Endothelial cell of hepatic sinusoid (primary cell): ENCODE measurements around the gene PCSK7.

Experiments used
- in situ Hi-C: cut with HindIII; loops from 2 replicates; pipeline ENCODE4 v1.10.0; 2017; ENCODE audit warnings: low sequenced_read_pairs

PCSK7 gene

DNA sequence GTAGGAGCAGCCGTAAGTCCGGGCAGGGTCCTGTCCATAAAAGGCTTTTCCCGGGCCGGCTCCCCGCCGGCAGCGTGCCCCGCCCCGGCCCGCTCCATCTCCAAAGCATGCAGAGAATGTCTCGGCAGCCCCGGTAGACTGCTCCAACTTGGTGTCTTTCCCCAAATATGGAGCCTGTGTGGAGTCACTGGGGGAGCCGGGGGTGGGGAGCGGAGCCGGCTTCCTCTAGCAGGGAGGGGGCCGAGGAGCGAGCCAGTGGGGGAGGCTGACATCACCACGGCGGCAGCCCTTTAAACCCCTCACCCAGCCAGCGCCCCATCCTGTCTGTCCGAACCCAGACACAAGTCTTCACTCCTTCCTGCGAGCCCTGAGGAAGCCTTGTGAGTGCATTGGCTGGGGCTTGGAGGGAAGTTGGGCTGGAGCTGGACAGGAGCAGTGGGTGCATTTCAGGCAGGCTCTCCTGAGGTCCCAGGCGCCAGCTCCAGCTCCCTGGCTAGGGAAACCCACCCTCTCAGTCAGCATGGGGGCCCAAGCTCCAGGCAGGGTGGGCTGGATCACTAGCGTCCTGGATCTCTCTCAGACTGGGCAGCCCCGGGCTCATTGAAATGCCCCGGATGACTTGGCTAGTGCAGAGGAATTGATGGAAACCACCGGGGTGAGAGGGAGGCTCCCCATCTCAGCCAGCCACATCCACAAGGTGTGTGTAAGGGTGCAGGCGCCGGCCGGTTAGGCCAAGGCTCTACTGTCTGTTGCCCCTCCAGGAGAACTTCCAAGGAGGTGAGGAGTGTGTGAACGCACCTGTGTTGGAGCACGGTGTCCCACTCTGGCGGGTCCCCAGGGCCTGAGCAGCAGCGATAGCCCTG lies 32.6 kb downstream of the PCSK7 start, which contains the start of gene TAGLN:
Gene TAGLN (plus strand): TSS at position 318 of the 863 bp plus-strand sequence. CDS start 3,644 bp downstream, outside the sequence.
- in situ Hi-C loops = no loop called here

DNA sequence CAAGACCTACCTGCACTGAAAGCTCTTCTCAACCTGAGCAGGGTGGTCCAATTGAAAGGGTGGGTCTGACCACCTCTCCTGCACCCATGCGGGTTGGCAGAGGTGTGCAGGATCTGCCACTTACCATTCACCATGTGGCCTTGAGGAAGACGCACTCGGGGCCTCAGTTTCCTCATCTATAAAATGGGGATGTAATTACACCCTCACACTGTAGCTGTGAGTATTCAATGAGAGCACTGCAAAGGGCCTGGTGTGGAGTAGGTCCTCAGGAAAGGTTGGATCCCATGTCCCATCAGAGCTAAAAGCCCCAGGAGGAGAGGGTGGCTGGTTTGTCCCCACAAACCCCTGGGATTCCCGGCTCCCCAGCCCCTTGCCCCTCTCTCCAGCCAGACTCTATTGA lies 33.3 kb downstream of the PCSK7 start:
- in situ Hi-C loops = no loop called here

DNA sequence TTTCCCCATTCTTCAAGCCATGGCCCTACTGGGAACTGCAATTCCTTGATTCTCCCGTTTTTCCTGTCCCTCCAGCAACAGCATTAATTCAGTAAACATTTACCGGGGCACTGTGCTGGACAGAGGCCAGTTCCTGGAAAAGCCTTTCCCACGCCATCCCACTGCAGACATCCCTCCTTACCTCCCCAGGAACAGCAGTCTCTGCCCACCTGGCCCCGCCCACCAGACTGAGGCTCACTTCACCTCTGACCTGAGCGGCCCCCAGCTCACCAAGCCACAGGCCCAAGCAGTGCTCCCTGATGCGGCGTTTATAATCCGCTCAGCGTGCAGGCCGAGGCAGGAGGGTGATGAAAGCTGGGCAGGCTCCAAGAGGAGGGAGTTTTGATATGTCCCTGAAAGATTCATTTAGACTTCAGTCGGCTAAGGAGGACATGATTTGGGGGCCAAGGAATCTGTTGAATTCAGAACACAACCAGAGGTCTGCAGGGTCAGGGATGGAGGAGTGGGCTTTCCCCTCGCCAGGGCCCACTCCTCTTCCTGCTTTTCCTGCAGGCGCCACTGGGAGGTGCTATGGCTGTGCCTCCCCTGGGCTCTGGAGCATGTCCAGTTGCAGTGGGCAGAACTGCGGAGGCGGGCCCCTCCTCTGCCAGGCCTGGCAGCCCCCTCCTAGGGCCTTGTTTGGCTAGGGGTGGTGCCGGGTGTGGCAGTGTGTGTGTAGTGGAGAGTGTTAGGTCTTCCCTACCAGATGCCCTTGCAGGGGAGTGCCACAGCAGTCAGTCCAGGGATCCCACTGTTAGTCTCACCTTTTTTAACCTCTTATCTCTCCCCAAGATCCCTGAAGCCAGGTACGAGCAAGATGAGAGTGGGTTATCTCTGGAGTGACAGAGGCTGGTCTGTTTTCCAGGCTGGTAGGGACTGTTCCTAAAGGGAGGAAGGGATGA lies 34.1 kb downstream of the PCSK7 start:
- in situ Hi-C loops = no loop called here

DNA sequence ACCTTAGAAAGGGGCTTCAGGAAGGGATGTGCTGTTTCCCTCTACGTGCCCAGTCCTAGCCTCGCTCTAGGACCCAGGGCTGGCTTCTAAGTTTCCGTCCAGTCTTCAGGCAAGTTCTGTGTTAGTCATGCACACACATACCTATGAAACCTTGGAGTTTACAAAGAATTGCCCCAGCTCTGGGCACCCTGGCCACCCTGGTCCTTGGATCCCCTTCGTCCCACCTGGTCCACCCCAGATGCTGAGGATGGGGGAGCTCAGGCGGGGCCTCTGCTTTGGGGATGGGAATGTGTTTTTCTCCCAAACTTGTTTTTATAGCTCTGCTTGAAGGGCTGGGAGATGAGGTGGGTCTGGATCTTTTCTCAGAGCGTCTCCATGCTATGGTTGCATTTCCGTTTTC lies 34.9 kb downstream of the PCSK7 start:
- in situ Hi-C loops = no loop called here

DNA sequence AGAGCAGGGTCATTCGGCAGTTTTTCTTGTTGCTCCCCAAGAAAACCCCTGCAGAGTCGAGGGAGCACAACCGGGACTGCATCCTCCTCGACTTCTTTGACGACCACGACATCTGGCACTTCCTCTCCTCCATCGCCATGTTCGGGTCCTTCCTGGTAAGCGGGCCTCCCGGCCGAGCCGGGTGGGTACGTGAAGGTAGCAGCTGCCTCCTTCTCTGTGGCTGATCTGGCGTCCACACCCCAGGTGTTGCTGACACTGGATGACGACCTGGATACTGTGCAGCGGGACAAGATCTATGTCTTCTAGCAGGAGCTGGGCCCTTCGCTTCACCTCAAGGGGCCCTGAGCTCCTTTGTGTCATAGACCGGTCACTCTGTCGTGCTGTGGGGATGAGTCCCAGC lies 36.1 kb downstream of the PCSK7 start:
- in situ Hi-C loops = no loop called here

DNA sequence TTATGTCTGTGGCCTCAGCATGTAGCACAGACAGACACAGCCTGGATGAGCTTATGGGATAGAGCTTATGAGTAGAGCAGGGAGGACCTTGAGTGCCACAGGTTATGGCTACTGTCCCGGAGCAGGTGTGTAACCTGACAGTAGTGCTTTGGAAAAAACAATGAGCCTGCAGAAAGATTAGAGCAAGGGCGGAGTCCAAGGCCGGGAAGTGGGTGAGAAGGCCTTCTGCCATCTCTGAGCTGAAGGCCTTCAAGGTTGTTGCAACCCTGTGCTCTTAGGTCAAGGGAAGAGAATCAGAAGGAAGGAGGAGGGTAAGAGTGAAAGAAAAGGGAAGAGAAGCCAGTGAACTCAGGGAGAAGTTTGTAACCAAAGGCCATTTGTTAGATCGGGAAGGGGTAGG lies 36.6 kb downstream of the PCSK7 start:
- in situ Hi-C loops = no loop called here

DNA sequence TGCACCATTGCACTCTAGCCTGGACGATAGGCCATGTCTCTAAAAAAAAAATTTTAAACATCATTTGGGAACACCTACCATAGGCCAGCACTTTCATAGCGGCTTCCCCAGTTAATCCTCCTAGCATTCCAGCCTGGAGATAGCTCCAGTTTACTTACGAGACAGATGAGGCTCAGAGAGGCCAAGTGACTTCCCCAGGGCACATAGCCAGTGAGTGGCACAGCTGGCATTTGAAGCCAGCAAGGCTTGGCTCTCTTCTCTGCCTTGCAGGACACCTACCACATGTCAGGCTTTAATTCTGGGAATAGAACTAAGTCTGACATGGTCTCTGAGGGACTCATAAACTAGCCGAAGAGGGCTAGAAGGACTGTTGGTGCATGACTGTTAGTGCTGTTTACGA lies 37.6 kb downstream of the PCSK7 start:
- in situ Hi-C loops = no loop called here

DNA sequence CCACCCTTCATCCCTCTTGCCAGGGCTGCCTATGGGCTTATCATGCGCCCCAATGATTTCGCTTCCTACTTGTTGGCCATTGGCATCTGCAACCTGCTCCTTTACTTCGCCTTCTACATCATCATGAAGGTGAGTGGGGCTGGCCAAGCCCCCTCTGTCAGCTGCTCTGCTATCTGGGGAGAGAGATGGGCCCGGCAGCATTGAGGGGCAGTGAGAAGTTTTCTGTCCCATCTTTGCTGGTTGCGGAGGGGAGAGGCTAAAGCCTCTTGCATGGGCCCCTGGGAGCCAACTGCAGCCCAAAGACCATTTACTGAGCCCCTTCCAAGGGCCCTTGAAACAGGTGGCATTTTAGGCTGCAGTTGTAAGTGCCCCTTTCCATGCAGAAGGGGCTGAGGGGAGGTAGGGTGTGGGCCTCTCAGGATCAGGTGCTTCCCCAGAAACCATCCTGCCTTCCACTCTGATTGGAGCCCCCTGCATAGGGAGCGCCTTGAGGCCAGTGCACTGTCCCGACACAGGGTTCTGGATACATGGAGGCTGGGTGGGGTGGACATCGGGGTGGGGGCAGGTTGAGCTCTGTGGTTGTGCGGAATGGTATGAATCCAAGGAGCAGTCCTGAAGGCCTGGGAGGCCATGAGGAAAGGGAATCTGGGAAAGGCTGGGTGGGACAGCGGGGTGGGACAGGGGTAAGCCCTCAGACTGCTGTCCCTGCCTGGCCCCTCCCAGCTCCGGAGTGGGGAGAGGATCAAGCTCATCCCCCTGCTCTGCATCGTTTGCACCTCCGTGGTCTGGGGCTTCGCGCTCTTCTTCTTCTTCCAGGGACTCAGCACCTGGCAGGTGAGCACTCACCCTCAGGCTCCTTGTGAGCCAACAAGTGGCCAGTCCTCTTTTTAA lies 38.5 kb downstream of the PCSK7 start:
- in situ Hi-C loops = no loop called here

DNA sequence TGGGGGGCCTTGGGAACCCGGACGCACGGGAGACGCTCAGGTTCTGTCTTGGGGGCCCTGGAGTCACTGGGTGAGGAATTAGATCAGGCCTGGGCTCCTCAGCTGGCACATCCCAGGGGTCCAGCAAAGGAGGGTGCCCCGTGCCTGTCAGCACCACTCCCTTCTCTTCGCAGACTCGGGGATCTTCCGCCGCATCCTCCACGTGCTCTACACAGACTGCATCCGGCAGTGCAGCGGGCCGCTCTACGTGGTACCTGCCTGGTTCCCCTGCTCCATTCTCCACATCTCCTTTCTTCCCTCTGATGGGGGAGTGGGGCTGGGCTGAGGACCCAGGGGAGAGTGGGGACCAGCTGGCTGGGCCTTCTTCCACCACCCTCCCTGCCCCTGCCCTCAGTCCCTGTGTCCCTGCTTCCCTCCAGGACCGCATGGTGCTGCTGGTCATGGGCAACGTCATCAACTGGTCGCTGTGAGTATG lies 39.4 kb downstream of the PCSK7 start:
- in situ Hi-C loops = no loop called here

DNA sequence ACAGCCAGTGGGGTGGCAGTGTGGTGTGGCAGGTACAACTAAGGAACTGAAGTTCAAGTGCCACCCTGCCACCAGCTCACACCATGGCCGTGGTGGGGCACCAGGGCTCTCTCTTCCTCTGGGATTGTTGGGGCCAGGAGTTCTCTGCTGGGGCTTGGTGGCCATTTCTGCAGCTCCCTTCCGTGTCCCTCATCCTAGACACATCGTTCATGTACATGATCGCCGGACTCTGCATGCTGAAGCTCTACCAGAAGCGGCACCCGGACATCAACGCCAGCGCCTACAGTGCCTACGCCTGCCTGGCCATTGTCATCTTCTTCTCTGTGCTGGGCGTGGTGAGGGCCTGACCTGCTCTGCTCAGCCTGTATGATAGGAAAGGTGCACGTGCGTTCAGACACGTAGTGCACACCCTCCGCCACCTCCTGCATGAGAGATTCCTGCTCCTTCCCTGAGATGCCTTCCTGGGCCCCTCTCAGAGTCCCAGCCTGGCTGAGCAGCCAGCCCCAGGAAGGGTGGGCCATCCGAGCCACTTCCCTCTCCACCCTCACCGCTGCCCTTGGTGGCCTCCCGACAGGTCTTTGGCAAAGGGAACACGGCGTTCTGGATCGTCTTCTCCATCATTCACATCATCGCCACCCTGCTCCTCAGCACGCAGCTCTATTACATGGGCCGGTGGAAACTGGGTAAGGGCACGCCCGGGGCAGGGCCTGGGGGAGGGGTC lies 40.0 kb downstream of the PCSK7 start:
- in situ Hi-C loops = no loop called here

DNA sequence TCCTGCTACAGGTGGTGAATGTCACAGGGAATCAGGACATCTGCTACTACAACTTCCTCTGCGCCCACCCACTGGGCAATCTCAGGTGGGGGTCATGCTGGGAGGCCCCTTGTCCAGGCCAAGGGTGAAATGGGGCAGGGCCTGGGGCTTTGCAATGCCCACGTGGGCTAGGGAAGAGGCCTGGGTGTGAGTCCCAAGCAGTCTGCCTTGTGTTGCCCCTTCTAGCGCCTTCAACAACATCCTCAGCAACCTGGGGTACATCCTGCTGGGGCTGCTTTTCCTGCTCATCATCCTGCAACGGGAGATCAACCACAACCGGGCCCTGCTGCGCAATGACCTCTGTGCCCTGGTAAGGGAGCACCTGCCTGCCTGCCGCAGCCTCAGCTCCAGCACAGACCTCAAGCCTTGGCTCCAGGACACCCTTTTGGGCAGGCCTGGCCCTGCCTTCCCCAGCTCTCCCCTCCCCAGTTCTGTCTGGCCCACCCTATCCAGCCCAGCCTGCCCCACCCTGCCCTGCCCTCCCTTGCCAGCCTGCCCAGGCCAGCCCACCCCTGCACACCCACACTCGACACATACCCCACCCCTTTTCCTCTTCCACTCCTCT lies 41.8 kb downstream of the PCSK7 start:
- in situ Hi-C loops = no loop called here

DNA sequence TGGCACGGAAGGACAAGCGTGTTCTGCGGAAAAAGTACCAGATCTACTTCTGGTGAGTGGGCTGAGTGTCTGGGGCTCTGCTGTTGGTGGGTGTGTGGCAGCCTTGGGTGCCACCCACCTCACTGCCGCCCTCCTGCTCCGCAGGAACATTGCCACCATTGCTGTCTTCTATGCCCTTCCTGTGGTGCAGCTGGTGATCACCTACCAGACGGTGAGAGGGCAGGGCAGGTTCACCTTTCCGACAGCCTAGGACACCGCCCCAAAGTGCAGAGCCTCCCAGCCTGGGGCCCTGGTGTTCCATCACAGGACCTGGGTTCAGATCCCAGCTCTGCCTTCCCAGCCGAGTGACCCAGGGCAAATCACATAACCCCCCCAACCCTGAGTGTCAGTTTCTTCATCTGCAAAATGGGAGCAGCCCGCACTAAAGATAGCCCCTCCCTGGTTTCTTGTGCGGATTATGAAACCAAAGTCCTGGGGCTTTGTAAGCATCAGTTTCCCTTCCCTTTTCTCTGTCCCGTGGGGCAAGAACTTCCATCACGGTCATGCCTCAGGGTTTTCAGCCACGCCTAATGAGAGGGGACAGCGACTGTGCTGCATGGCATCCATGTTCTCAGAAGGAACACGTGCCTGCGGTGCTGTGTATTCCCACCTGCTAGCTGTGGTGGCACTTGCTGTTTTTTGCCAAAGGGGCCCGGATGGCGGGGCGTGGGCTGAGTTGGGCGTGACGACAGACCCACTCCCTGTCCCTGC lies 42.5 kb downstream of the PCSK7 start:
- in situ Hi-C loops = no loop called here

DNA sequence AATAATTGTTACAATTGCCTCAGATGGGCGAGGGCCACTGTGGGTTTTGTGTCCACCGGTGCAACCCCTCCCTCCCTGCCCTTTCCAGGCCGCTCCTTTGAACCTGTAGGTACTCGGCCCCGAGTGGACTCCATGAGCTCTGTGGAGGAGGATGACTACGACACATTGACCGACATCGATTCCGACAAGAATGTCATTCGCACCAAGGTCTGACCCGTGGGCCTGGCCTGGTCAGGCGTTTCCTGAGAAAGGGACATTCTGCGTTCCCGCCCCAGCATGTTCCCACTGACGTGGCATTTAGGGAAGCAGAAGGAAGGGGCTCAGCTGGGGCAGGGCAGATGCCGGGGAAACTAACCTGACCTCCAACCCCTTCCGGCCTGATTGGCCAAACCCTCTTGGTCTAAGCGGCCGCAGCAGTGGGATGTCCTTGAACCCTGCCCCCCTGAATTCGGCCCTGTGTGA lies 43.2 kb downstream of the PCSK7 start:
- in situ Hi-C loops = no loop called here

DNA sequence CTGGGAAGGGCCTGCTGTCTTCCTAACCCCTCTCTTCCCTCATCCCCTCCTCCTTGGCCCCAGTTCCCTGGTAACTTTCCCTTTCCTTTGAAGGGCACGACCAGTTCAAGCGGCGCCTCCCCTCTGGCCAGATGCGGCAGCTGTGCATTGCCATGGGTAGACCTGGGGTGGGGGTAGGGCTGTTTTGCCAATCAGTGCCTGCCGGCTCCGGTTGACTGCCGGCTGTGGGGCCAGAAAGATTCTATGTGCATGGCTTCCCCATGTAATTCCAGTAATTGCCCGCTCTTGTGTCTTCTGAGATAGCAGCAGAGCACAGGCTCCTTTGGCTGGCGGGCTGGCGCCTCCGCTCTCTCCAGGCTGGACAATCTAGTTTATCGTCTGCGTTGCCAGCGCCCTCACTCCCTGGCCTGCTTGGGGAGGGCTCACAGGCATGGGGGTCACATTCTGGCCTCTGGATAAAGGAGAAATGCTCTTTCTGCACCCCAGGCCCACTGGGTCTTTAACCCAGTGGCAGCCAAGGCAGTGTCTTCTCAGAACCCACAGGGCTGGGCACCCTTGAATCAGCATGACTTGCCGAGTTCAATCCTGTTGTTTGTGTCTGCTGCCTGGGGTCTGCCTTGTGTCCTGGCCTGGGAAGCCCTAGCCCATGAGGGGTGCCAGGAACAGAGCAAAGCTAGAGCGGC lies 43.9 kb downstream of the PCSK7 start:
- in situ Hi-C loops = no loop called here

DNA sequence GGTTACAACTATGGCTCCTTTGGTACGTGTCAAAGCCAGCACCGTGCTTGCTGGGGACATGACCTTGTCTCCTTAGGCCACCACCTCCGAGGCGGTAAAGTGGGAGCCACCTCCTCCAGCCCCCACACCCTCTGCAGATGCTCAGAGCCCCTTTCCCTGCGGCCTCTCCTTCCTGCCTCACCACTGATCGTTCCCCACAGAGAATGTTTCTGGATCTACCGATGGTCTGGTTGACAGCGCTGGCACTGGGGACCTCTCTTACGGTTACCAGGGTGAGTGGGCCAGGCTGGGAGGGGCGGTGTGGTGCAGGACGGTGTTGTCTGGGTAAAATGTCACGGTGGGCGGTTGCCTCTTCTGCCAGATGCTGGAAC lies 44.5 kb downstream of the PCSK7 start:
- in situ Hi-C loops = no loop called here

DNA sequence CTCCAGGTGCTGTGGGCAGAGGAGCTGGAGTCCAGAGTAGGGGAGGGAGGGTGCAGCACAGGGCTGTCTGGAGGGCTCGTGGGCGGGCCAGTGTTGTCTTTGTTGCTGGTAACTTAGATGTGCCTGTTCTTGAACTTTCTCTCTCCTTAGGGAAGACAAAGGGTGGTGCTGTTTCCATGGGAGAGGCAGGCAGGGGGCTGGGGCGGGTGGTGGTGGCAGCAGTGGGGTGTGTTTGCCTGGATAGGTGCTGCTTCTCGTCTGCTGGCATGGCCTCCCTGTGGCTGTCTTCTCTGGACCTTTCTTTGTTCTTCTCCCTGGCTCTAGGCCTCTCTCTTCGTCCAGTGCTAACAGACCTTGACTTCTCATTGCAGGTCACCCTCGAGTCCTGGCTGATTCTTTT lies 44.9 kb downstream of the PCSK7 start:
- in situ Hi-C loops = no loop called here

DNA sequence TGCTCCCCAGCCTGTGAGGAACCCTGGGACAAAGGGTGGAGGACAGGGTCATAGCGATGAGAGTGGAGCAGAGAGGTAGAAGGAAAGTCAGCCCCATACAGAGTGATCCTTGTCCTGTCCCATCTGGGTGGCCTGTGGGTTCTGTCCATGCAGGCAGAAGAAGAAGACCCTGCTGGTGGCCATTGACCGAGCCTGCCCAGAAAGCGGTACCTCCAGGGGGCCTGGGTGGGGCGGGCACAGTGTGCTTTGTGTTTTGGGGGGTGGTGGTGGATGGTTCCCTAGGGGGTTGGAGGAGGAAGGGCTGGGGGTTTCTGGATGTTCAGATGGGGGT lies 45.5 kb downstream of the PCSK7 start:
- in situ Hi-C loops = no loop called here

DNA sequence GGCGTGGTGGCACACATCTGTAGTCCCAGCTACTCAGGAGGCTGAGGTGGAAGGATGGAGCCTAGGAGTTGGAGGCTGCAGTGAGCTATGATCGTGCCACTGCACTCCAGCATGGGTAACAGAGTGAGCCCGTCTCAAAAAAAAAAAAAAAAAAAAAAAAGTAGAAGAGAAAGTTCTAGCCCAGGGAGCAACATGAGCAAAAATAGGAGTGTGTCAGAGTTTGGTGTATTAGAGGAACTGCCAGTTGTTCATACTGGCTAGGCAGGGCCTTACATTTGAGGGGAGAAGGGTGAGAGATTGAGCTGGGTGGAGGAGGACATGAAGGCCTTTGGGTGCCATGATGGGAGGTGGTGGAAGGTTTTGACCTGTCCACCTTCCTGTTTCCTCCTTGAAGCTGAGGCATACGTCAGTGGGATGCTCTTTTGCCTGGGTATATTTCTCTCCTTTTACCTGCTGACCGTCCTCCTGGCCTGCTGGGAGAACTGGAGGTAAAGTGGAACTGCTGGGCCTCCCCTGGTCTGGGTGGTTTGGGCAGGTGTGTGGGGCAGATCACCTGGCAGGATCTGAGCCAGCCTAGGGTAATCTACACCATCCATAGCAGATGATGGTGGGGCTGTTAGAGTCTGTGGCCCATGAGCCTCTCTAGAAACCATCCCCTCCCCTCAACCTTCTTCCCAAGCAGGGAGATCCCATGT lies 46.0 kb downstream of the PCSK7 start:
- in situ Hi-C loops = no loop called here
